Measurements from ENCODE around the gene MOV10L1.

Gene MOV10L1

DNA sequence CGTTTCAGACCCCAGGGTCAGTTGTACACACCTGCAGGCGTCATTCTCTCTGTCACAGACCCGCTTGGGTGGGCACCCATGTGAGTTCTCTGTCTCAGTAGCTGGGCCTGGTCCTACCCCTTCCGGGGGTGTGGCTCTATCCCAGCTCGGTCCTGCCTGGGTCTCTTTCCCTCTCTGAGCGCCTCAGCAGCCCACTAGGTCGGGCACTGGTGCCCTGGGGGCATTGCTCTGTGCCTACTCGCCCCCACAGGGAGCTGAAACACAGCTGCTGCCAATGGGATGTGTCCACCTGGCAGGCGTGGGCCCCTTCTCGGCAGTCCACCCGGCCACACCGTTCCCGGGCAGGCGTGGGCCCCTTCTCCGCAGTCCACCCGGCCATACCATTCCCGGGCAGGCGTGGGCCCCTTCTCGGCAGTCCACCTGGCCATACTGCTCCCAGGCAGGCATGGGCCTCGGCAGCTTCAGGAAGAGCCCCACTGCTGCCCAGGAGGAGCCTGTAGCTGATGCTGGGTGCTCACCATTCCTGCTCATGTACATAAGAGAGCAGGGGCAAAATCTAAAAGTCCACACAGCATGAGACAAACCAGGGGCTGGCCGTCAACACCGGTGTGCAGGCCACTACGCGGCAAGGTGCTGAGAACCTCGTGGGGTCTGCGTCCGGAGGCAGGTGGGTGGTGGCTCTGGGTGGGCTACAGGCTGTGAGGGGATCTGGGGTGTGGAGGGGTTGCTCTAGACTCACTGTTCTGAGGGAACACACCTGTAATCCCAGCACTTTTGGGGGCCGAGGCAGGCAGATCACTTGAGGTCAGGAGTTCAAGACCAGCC lies 16.9 kb upstream of the MOV10L1 start:
- H2BK15ac ChIP-seq (ENCODE audit: low read length), result peak overlapping the region; percentile 27
- peak overlapping the region; percentile 15 for H2AK5ac ChIP-seq (ENCODE audit: low read depth, low read length)
- H2BK12ac ChIP-seq (ENCODE audit: low read length), result no peak overlapping the region
- H3K36me3 ChIP-seq (replicated peaks in 1 of 2; ENCODE audit: control insufficient read depth in 2 of 2, insufficient read depth in 2 of 2, low read length in 2 of 2), result no peaks in the 10 kb centered on the region
- peak overlapping the region; percentile 73 for H3K23ac ChIP-seq (ENCODE audit: low read depth, low read length, poor library complexity)
- no peak overlapping the region for H2BK120ac ChIP-seq (ENCODE audit: low read depth, low read length)
- peaks cover 8 to 12% of the 10 kb centered on the region in 2 donors for H3K4me1 ChIP-seq (ENCODE audit: control insufficient read depth in 2 of 2, insufficient read depth in 1 of 2, low read depth in 1 of 2, low read length in 2 of 2)
- no peak for DNase-seq (ENCODE audit: low spot score)
- H3K14ac ChIP-seq (ENCODE audit: low read length), result peak overlapping the region; percentile 71
- H3K4ac ChIP-seq (ENCODE audit: low read length), result peak overlapping the region; percentile 89
- no peak overlapping the region for H3K4me3 ChIP-seq (ENCODE audit: low read length in 2 of 2)
- no peak overlapping the region for H2AFZ ChIP-seq (ENCODE audit: low read length)
- no peak overlapping the region for H4K91ac ChIP-seq (ENCODE audit: low read depth, low read length, poor library complexity)
- H3K27ac ChIP-seq (replicated peaks; ENCODE audit: low read length), result no peak overlapping the region
- no peaks in the 10 kb centered on the region for H3K79me1 ChIP-seq (ENCODE audit: low read depth, low read length)
- H3K9ac ChIP-seq (ENCODE audit: low read depth, low read length, poor library complexity), result no peak overlapping the region
- H3K27me3 ChIP-seq (ENCODE audit: control insufficient read depth in 3 of 3, insufficient read depth in 3 of 3, low read depth in 1 of 3, low read length in 3 of 3), result no peaks in the 10 kb centered on the region
- peak overlapping the region; percentile 87 for H2BK5ac ChIP-seq (ENCODE audit: low read length)
- no CpG with 5 or more reads among the region's 28 CpGs for WGBS, 2 donors (ENCODE audit: extremely low coverage in 2 of 2, insufficient read length in 2 of 2, insufficient replicate concordance in 1 of 2)
- no peak overlapping the region for H3K18ac ChIP-seq (ENCODE audit: low read length)
- no peaks in the 10 kb centered on the region for H3K9me3 ChIP-seq (replicated peaks in 1 of 2; ENCODE audit: control insufficient read depth in 2 of 2, insufficient read depth in 1 of 2, low read depth in 1 of 2, low read length in 2 of 2)
- no peak overlapping the region for H4K8ac ChIP-seq (ENCODE audit: low read depth, low read length)
- H3K4me2 ChIP-seq (ENCODE audit: insufficient read depth, low read length, poor library complexity, severe bottlenecking), result no peak overlapping the region

GRCh38 chr22:50074056-50074455 lies 15.8 kb upstream of the MOV10L1 start:
- Histone ChIP-seq H3K4me1 (ENCODE audit: control insufficient read depth in 2 of 2, insufficient read depth in 1 of 2, low read depth in 1 of 2, low read length in 2 of 2) (peaks cover 8 to 12% of the 10 kb centered on the region in 2 donors), H3K27ac (replicated peaks; ENCODE audit: low read length) (no peak overlapping the region), H2AK5ac (ENCODE audit: low read depth, low read length) (peak overlapping the region; percentile 91), H2BK15ac (ENCODE audit: low read length) (peak overlapping the region; percentile 38), H3K18ac (ENCODE audit: low read length) (peak overlapping the region; percentile 71), H3K9ac (ENCODE audit: low read depth, low read length, poor library complexity) (no peak overlapping the region), H2AFZ (ENCODE audit: low read length) (no peak overlapping the region), H3K23ac (ENCODE audit: low read depth, low read length, poor library complexity) (no peak overlapping the region), H3K36me3 (replicated peaks in 1 of 2; ENCODE audit: control insufficient read depth in 2 of 2, insufficient read depth in 2 of 2, low read length in 2 of 2) (no peaks in the 10 kb centered on the region), H3K79me1 (ENCODE audit: low read depth, low read length) (no peaks in the 10 kb centered on the region), H4K91ac (ENCODE audit: low read depth, low read length, poor library complexity) (no peak overlapping the region), H3K27me3 (ENCODE audit: control insufficient read depth in 3 of 3, insufficient read depth in 3 of 3, low read depth in 1 of 3, low read length in 3 of 3) (no peaks in the 10 kb centered on the region), H2BK12ac (ENCODE audit: low read length) (no peak overlapping the region), H3K4me3 (ENCODE audit: low read length in 2 of 2) (no peak overlapping the region), H4K8ac (ENCODE audit: low read depth, low read length) (no peak overlapping the region), H2BK5ac (ENCODE audit: low read length) (no peak overlapping the region), H3K4ac (ENCODE audit: low read length) (no peak overlapping the region), H3K9me3 (replicated peaks in 1 of 2; ENCODE audit: control insufficient read depth in 2 of 2, insufficient read depth in 1 of 2, low read depth in 1 of 2, low read length in 2 of 2) (no peaks in the 10 kb centered on the region), H2BK120ac (ENCODE audit: low read depth, low read length) (no peak overlapping the region), H3K14ac (ENCODE audit: low read length) (no peak overlapping the region), H3K4me2 (ENCODE audit: insufficient read depth, low read length, poor library complexity, severe bottlenecking) (no peak overlapping the region)
- DNase-seq (ENCODE audit: low spot score), result no peak
- WGBS, 2 donors (ENCODE audit: extremely low coverage in 2 of 2, insufficient read length in 2 of 2, insufficient replicate concordance in 1 of 2), result no CpG with 5 or more reads among the region's 17 CpGs

GRCh38 chr22:50074551-50075530 lies 15.0 kb upstream of the MOV10L1 start:
- Histone ChIP-seq H3K27me3 (ENCODE audit: control insufficient read depth in 3 of 3, insufficient read depth in 3 of 3, low read depth in 1 of 3, low read length in 3 of 3) (no peaks in the 10 kb centered on the region), H3K79me1 (ENCODE audit: low read depth, low read length) (no peaks in the 10 kb centered on the region), H3K4ac (ENCODE audit: low read length) (no peak overlapping the region), H3K23ac (ENCODE audit: low read depth, low read length, poor library complexity) (peak overlapping the region; percentile 80), H3K9ac (ENCODE audit: low read depth, low read length, poor library complexity) (no peak overlapping the region), H3K4me3 (ENCODE audit: low read length in 2 of 2) (no peak overlapping the region), H3K27ac (replicated peaks; ENCODE audit: low read length) (no peak overlapping the region), H3K36me3 (replicated peaks in 1 of 2; ENCODE audit: control insufficient read depth in 2 of 2, insufficient read depth in 2 of 2, low read length in 2 of 2) (no peaks in the 10 kb centered on the region), H2AK5ac (ENCODE audit: low read depth, low read length) (peak overlapping the region; percentile 91), H2BK5ac (ENCODE audit: low read length) (no peak overlapping the region), H2BK120ac (ENCODE audit: low read depth, low read length) (no peak overlapping the region), H3K4me2 (ENCODE audit: insufficient read depth, low read length, poor library complexity, severe bottlenecking) (peak overlapping the region; percentile 11), H4K8ac (ENCODE audit: low read depth, low read length) (no peak overlapping the region), H3K18ac (ENCODE audit: low read length) (peak overlapping the region; percentile 71), H3K4me1 (ENCODE audit: control insufficient read depth in 2 of 2, insufficient read depth in 1 of 2, low read depth in 1 of 2, low read length in 2 of 2) (peaks cover 10 to 17% of the 10 kb centered on the region in 2 donors), H3K9me3 (replicated peaks in 1 of 2; ENCODE audit: control insufficient read depth in 2 of 2, insufficient read depth in 1 of 2, low read depth in 1 of 2, low read length in 2 of 2) (no peaks in the 10 kb centered on the region), H2BK15ac (ENCODE audit: low read length) (no peak overlapping the region), H2AFZ (ENCODE audit: low read length) (no peak overlapping the region), H4K91ac (ENCODE audit: low read depth, low read length, poor library complexity) (no peak overlapping the region), H2BK12ac (ENCODE audit: low read length) (no peak overlapping the region), H3K14ac (ENCODE audit: low read length) (no peak overlapping the region)
- no peak for DNase-seq (ENCODE audit: low spot score)
- WGBS, 2 donors (ENCODE audit: extremely low coverage in 2 of 2, insufficient read length in 2 of 2, insufficient replicate concordance in 1 of 2), result no CpG with 5 or more reads among the region's 32 CpGs
